Measurements from ENCODE around the gene SARDH. TPM values are rescaled to one million over a fixed set of nuclear protein-coding genes. Genes with fewer than 3 reads are reported as not detected.

Gene SARDH
- total RNA-seq, 1 donor, result 0.18 TPM

DNA sequence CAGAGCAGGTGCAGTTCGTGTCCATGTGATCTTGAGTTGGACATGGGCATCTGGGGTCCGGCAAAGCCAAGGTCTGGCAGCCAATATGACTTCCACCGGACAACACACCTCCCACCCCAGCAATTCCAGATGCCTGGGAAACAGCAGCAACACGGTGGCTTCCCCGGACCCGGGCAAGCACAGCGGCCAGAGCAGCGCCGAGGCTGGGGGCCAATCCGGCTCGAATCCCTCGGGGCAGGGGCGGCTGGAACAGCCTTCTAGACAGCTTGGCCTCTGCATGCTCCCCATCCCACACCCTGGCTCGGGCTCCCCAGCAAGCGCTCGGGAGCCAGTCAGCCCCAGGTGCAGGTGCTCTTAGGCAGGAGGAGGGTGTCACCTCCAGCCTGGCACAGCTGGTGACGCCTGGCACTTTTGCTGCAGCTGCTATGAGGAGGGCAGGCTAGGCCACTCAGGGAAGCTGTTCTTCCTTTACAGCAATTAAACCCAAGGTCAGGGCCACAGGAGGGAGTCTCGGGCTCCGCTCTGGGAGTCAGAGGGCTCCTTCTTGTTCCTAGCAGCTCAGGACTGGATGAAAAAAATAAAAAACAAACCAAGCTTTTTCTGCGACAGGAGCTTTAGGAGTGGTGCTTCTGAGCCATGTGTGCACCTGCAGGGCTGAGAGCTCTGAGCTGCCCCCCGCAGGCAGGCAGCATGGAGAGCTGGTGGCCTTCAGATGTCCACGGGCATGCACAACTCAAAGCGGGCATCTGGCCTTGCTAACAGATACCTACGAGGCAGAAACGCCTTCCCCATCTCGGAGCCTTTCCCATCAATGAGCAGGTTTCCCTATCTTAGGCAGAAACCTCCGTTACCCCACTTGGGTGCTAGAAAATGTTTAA lies 73.7 kb downstream of the SARDH start:
- no peak for DNase-seq (ENCODE audit: low read depth)
- TF ChIP-seq, protein P1, sequence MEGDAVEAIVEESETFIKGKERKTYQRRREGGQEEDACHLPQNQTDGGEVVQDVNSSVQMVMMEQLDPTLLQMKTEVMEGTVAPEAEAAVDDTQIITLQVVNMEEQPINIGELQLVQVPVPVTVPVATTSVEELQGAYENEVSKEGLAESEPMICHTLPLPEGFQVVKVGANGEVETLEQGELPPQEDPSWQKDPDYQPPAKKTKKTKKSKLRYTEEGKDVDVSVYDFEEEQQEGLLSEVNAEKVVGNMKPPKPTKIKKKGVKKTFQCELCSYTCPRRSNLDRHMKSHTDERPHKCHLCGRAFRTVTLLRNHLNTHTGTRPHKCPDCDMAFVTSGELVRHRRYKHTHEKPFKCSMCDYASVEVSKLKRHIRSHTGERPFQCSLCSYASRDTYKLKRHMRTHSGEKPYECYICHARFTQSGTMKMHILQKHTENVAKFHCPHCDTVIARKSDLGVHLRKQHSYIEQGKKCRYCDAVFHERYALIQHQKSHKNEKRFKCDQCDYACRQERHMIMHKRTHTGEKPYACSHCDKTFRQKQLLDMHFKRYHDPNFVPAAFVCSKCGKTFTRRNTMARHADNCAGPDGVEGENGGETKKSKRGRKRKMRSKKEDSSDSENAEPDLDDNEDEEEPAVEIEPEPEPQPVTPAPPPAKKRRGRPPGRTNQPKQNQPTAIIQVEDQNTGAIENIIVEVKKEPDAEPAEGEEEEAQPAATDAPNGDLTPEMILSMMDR (IDR thresholded peaks at IDR 0.05; ENCODE audit: insufficient read depth, low read length), result no peak
- no peak overlapping the region for H3K4me3 ChIP-seq (ENCODE audit: low read depth, low read length)

DNA sequence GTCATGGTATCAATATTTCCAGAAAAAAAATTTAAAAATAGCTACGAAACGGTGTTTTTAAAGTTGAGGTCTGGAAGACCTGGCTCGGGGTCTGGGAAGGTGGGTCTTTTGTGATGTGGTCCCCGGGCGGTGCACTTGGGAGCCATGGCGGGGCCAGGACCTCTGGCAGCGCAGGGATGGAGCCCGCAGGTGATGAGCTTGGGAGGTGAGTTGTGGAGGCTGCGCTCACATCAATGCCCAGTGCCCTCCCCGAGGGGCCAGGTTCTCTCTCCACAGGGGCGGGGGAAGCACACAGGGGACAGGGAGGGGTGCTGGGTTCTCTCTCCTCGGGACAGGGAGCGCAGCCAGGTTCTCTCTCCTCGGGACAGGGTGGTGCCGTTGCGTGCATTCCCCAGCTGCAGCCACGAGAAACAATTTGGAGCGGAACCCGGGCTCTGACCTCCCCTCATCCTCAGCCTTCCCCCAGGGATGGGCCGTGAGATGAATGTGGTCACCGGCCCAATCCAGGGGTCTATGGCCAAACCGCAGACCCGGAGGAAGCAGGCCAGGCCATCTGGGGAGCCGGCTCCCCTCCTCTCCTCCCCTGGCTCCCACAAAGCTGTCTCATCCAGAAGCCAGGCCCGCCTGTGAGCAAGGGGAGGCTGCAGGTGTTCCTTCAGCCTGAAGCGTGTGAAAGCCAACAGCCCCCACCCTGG lies 76.2 kb downstream of the SARDH start:
- no peak for DNase-seq (ENCODE audit: low read depth)
- H3K4me3 ChIP-seq (ENCODE audit: low read depth, low read length), result no peak overlapping the region
- TF ChIP-seq, protein P1 (IDR thresholded peaks at IDR 0.05; ENCODE audit: insufficient read depth, low read length), result no peak

DNA sequence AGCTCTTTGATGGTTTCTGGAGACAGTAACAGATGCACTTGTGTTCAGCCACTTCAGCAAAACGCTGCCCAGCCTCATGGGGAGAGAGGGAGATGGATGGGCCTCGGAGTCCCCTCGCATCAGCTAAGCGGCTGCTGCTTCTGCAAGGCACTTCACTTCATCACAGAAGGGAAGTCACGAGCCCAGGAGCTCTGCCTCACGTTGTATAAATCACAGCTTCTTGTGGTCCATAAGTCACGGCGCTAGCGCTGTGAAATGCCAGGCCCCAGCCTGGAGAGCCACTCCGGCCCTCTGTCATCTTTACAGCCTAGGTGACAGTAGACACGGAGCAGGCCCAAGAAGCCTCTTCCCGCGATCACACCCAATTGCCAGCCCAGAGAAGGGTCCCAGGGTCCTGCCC lies 78.6 kb downstream of the SARDH start:
- no peak overlapping the region for H3K4me3 ChIP-seq (ENCODE audit: low read depth, low read length)
- TF ChIP-seq, protein P1 (IDR thresholded peaks at IDR 0.05; ENCODE audit: insufficient read depth, low read length), result no peak
- DNase-seq (ENCODE audit: low read depth), result no peak

DNA sequence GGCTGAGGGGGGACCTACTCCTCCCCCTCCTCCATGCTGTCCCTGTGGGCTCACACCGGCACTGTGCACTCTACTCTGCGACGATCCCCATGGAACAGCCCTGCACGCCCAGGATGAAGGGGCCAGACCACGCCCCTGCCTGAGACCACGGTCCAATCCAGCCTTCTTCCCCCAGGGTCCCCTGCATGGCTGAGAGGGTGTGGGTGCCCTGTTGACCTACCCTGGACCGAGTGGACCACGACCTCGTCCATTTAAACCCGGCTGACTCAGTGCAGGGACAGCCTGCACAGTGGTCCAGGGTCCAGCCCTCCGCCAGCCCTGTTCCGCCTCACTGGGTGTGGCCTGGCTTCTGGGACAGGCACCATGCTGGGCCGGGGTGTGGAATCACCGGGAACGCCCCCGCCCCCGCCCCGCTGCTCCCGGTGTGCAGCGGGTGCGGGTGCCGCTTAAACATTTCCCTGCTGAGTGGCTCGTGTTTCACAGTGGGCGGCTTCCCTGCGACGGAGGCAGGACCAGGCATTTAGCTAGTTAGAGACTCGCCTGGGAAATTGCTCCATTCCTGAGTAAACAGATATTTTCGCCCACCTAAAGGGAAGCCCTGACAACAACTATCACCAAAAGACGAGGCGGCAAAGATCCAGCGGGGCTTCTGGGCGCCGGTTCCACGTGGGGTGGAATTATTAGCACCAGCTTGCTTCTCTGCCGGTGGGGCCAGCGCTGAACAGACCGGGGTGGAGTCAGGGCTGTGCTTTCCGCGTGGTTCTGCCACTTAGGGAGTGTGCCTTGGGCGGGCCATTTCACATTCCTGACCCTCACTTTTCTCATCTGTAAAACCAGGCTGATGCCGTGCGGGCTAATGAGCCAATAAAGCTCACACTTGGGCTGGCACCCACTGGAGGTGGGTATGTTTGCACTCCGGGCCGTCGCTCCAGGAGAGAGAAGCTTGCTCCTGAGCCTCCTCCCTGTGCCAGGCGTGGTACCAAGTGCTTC lies 79.4 kb downstream of the SARDH start:
- DNase-seq (ENCODE audit: low read depth), result no peak
- H3K4me3 ChIP-seq (ENCODE audit: low read depth, low read length), result no peak overlapping the region
- TF ChIP-seq, protein P1 (IDR thresholded peaks at IDR 0.05; ENCODE audit: insufficient read depth, low read length), result no peak

DNA sequence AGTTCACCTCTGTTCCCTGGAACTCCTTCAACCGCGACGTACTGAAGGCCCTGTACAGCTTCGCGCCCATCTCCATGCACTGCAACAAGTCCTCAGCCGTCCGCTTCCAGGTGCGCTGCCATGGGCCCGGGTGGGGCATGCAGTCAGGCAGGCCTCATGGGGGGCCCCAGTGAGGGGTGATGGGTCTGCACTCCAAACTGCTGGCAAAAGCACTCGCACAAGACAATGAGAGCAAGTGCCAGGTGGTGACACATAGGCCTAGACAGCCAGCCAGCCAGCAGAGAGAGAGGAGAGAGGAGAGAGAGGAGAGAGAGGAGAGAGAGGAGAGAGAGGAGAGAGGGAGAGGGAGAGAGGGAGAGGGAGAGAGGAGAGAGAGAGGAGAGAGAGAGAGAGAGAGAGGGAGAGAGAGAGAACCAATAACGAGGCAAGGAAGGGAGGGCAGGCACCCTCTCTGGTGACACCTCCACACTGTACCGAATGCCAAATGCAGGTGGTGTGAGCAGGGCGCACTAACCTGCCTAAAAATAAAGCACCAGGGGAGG lies 81.0 kb downstream of the SARDH start:
- H3K4me3 ChIP-seq (ENCODE audit: low read depth, low read length), result no peak overlapping the region
- peak; percentile 21 for DNase-seq (ENCODE audit: low read depth)

More for the DNA sequence above, 81.0 kb downstream of the SARDH start:
- TF ChIP-seq, protein P1 (IDR thresholded peaks at IDR 0.05; ENCODE audit: insufficient read depth, low read length), result no peak
